Hepatocyte (in vitro differentiated cells): ENCODE data around the gene NOSIP. TPM values are rescaled to one million over a fixed set of nuclear protein-coding genes. Genes with fewer than 3 reads are reported as not detected.
A peak's percentile ranks its signal among the peaks of the same experiment; 100 is the strongest.

Experiments
- DNase-seq: peaks from one replicate; pipeline ENCODE4 v3.0.0-alpha.2; 2016; ENCODE audit warnings: low spot score
- H2AFZ ChIP-seq: fragments of 200-600 bp; sonication (generic); 2 replicates; pipeline ENCODE4 v1.6.0; 2016; ENCODE audit warnings: antibody characterized with exemption, mild to moderate bottlenecking
- H3K27ac ChIP-seq: fragments of 200-600 bp; sonication (generic); 2 replicates; pipeline ENCODE4 v1.5.1; 2016; ENCODE audit warnings: mild to moderate bottlenecking
- H3K27me3 ChIP-seq: fragments of 200-600 bp; sonication (generic); 2 replicates; pipeline ENCODE4 v1.6.1; 2016
- H3K36me3 ChIP-seq: fragments of 200-600 bp; sonication (generic); replicated peaks from 2 replicates; pipeline ENCODE4 v1.5.1; 2016; ENCODE audit warnings: low read depth; ENCODE audit not compliant: insufficient read depth
- H3K4me1 ChIP-seq: fragments of 200-600 bp; sonication (generic); 2 replicates; pipeline ENCODE4 v1.5.1; 2016; ENCODE audit warnings: mild to moderate bottlenecking, moderate library complexity; ENCODE audit not compliant: insufficient read depth
- H3K4me2 ChIP-seq: fragments of 200-600 bp; sonication (generic); 2 replicates; pipeline ENCODE4 v1.6.0; 2016
- H3K4me3 ChIP-seq: fragments of 200-600 bp; sonication (generic); 2 replicates; pipeline ENCODE4 v1.5.1; 2016; ENCODE audit warnings: mild to moderate bottlenecking
- H3K79me2 ChIP-seq: fragments of 200-600 bp; sonication (generic); 2 replicates; pipeline ENCODE4 v1.6.0; 2017; ENCODE audit warnings: mild to moderate bottlenecking
- H3K9me2 ChIP-seq: fragments of 200-600 bp; sonication (generic); replicated peaks from 2 replicates; pipeline ENCODE4 v1.6.0; 2017; ENCODE audit warnings: mild to moderate bottlenecking; ENCODE audit not compliant: insufficient read depth
- H3K9me3 ChIP-seq: fragments of 200-600 bp; sonication (generic); 2 replicates; pipeline ENCODE4 v1.5.1; 2016; ENCODE audit warnings: low read depth, mild to moderate bottlenecking
- H4K20me1 ChIP-seq: fragments of 200-600 bp; sonication (generic); 2 replicates; pipeline ENCODE4 v1.6.0; 2016; ENCODE audit warnings: mild to moderate bottlenecking; ENCODE audit not compliant: insufficient read depth, poor library complexity, severe bottlenecking
- CTCF ChIP-seq: fragments of 200-600 bp; sonication (generic); IDR thresholded peaks from 2 replicates; pipeline ENCODE4 v1.5.1; 2016; ENCODE audit warnings: antibody characterized with exemption, mild to moderate bottlenecking; ENCODE audit not compliant: poor library complexity
- EZH2 ChIP-seq: fragments of 200-600 bp; sonication (generic); IDR thresholded peaks from 2 replicates; pipeline ENCODE4 v1.6.1; 2016; ENCODE audit warnings: antibody characterized with exemption, mild to moderate bottlenecking, borderline replicate concordance
- EZH2phosphoT487 ChIP-seq: fragments of 200-600 bp; sonication (generic); IDR thresholded peaks from one replicate; pipeline ENCODE4 v1.6.1; 2018; ENCODE audit warnings: antibody characterized with exemption, mild to moderate bottlenecking, low read depth, moderate library complexity; ENCODE audit not compliant: unreplicated experiment, severe bottlenecking
- WGBS: methylation state at CpG from one replicate; pipeline ENCODE4 v1.1.6; 2016; ENCODE audit warnings: low lambda C conversion rate; ENCODE audit errors: missing lambda C conversion rate; 5-methylcytosine and 5-hydroxymethylcytosine counted together
- polyA plus RNA-seq: library from polyadenylated mRNA; unstranded; fragments of >200 nt; fragmentation: Nextera tagmentation; extraction: Ambion mirVana; gene quantifications from 2 replicates; pipeline ENCODE4 v1.2.1, GENCODE V29; 2016
- total RNA-seq: library from RNA; depleted of rRNA; stranded (reverse); fragments of >200 nt; gene quantifications from 2 replicates; pipeline ENCODE4 v1.2.3, GENCODE V29; 2014

The NOSIP gene
- total and polyA plus RNA-seq, 2 experiments from 2014 or later: 52.8 to 93.9 TPM

- 5% methylated on average over 8 of the region's 8 CpGs for WGBS
- no peak for DNase-seq
- H3K4me3 ChIP-seq: peak overlapping the region; percentile 52
- no peak for TF ChIP-seq EZH2phosphoT487
- TF ChIP-seq EZH2: no peak
- no peak for TF ChIP-seq CTCF
- peak overlapping the region; percentile 20 for H2AFZ ChIP-seq
- H3K4me1 ChIP-seq: peaks cover 10% of the 10 kb centered on the region
- H3K4me2 ChIP-seq: peak overlapping the region; percentile 72
- H3K9me3 ChIP-seq: no peaks in the 10 kb centered on the region
- H4K20me1 ChIP-seq: no peaks in the 10 kb centered on the region
- no peaks in the 10 kb centered on the region for H3K36me3 ChIP-seq
- no peaks in the 10 kb centered on the region for H3K9me2 ChIP-seq
- peak overlapping the region; percentile 58 for H3K27ac ChIP-seq
- H3K79me2 ChIP-seq: peaks cover 52% of the 10 kb centered on the region
- H3K27me3 ChIP-seq: no peaks in the 10 kb centered on the region
Measured at GRCh38 chr19:49579947-49580263, 451 bp downstream of the NOSIP start.

GRCh38 chr19:49579193-49579592, 1.2 kb downstream of the NOSIP start:
- DNase-seq: no peak
- Histone ChIP-seq H3K79me2 (peaks cover 56% of the 10 kb centered on the region), H3K9me3 (no peaks in the 10 kb centered on the region), H3K27ac (no peak overlapping the region), H3K4me3 (peak overlapping the region; percentile 52), H3K36me3 (no peaks in the 10 kb centered on the region), H4K20me1 (no peaks in the 10 kb centered on the region), H3K27me3 (no peaks in the 10 kb centered on the region), H2AFZ (no peak overlapping the region), H3K4me2 (peak overlapping the region; percentile 72), H3K4me1 (peaks cover 10% of the 10 kb centered on the region), H3K9me2 (no peaks in the 10 kb centered on the region)
- 78% methylated on average over 4 of the region's 4 CpGs for WGBS
- TF ChIP-seq EZH2phosphoT487: no peak

- H3K79me2 ChIP-seq: peaks cover 78% of the 10 kb centered on the region
- H3K9me3 ChIP-seq: no peaks in the 10 kb centered on the region
- peaks cover 15% of the 10 kb centered on the region for H3K4me1 ChIP-seq
- H4K20me1 ChIP-seq: peaks cover 4% of the 10 kb centered on the region
- no peak overlapping the region for H2AFZ ChIP-seq
- no peak overlapping the region for H3K27ac ChIP-seq
- H3K27me3 ChIP-seq: no peaks in the 10 kb centered on the region
- no peak for DNase-seq
- H3K9me2 ChIP-seq: no peaks in the 10 kb centered on the region
- TF ChIP-seq EZH2 (no peak), CTCF (no peak), EZH2phosphoT487 (no peak)
- H3K36me3 ChIP-seq: no peaks in the 10 kb centered on the region
- H3K4me3 ChIP-seq: no peak overlapping the region
- WGBS: 85% methylated on average over 2 of the region's 2 CpGs
- H3K4me2 ChIP-seq: no peak overlapping the region
Measured at GRCh38 chr19:49574206-49574755, 6.1 kb downstream of the NOSIP start.

- Histone ChIP-seq H3K9me2 (no peaks in the 10 kb centered on the region), H3K4me3 (no peak overlapping the region), H4K20me1 (peaks cover 4% of the 10 kb centered on the region), H3K9me3 (no peaks in the 10 kb centered on the region), H3K36me3 (no peaks in the 10 kb centered on the region), H3K79me2 (peaks cover 78% of the 10 kb centered on the region), H2AFZ (no peak overlapping the region), H3K27ac (no peak overlapping the region), H3K4me1 (peaks cover 14% of the 10 kb centered on the region), H3K4me2 (no peak overlapping the region), H3K27me3 (no peaks in the 10 kb centered on the region)
- WGBS: 95% methylated on average over 3 of the region's 3 CpGs
- DNase-seq: no peak
- TF ChIP-seq CTCF (no peak), EZH2 (no peak), EZH2phosphoT487 (no peak)
Measured at GRCh38 chr19:49573425-49573824, 6.9 kb downstream of the NOSIP start.
